ENCODE results near the gene AQP12B.

AQP12B gene

GRCh38 chr2:240632306-240632721 lies 50.4 kb downstream of the AQP12B start:
- no peak for DNase-seq (ENCODE audit: low read depth)

GRCh38 chr2:240631548-240632305 lies 51.0 kb downstream of the AQP12B start:
- DNase-seq (ENCODE audit: low read depth): no peak

DNA sequence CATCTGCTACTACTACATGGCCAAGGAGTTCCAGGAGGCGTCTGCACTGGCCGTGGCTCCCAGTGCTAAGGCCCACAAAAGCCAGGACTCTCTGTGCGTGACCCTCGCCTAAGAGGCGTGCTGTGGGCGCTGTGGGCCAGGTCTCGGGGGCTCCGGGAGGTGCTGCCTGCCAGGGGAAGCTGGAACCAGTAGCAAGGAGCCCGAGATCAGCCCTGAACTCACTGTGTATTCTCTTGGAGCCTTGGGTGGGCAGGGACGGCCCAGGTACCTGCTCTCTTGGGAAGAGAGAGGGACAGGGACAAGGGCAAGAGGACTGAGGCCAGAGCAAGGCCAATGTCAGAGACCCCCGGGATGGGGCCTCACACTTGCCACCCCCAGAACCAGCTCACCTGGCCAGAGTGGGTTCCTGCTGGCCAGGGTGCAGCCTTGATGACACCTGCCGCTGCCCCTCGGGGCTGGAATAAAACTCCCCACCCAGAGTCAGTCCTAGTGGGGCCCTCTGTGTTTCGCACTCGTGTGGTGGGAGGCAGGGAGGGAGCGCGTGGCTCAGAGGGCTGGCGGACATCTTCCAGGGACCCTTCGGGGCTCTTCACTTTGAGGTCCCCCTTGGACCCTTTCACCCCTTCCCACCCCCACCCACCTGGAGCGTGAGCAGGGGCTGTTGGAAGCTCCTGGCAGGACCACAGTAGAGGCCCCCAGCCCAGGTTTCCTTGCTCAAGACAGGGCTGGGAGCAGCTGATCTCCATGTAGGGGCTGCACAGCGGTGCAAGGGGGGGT lies 51.7 kb downstream of the AQP12B start:
- no peak for DNase-seq (ENCODE audit: low read depth)

- no peak for DNase-seq (ENCODE audit: low read depth)
Observed at GRCh38 chr2:240629968-240630770, 52.5 kb downstream of the AQP12B start.

GRCh38 chr2:240629619-240629967 lies 53.1 kb downstream of the AQP12B start:
- no peak for DNase-seq (ENCODE audit: low read depth)

DNA sequence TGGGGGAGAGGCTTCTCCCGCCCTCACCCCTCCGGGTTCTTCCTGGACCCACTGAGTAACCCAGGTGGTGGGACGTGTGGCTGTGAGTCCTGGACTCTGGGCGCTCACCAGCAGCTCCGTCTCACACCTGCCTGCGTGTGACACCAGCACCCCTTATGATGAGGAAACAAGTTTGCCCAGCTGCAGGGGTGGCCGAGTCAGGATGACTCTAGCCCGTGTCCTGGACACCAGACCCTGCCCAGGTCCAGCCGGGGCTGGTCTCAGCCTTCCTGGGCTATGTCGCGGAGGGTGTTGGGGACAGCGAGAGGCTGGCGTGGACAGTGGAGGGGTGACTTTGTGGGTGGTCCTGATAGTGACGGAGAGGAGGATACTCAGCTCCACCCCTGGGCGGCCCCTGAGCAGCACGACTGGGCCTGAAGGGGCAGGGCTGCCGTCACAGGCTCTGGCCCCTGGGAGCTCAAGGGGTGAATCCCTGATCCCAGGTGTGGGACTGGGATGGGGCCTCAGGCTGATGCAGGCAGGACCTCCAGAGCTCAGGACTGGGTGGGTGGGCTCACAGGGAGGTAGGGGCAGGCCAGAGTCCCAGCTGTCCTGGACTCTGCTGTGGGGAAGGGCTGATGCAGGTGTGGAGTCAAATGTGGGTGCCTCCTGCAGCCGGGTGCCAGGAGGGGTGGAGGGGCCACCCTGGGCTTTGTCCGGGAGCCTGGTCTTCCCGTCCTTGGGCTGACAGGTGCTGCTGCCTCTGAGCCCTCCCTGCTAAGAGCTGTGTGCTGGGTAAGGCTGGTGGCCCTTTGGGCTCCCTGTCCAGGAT lies 53.7 kb downstream of the AQP12B start:
- no peak for DNase-seq (ENCODE audit: low read depth)

- no peak for DNase-seq (ENCODE audit: low read depth)
Observed at GRCh38 chr2:240628507-240628807, 54.2 kb downstream of the AQP12B start.

DNA sequence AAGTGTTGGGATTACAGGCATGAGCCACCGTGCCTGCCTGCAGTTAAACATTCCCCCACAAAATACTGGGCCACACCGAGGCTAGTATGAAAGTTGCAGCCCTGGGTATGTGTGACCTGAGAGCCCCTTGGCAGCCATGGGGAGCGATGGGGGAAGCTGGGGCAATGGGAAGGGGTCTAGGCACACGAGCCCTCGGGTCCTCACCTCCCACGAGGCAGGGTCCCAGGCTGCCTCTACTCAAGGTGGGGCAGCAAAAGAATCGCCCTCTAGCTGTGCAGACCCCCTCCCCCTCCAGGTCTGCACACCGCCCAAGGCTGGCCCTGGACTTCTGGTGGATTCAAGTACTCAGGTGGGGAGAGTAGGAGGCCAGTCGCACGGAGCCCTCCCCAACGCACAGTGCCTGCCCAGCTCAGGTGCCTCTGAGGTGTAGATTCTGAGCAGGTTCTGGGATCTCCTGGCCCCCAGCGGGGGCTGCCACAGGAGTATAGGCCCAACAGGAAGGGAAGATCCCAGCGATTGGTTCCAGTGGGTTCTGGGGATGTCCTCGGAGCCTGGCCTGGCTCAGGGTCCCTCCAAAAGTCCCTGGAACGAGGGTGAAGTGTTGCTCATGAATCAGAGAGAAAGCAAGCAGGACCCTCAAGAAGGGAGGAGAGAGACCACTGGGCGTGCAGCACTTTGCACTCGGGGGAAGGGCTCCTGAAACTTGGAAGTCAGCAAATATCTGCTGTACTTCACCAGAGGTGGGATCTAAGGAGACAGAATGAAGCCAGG lies 54.8 kb downstream of the AQP12B start:
- no peak for DNase-seq (ENCODE audit: low read depth)

- DNase-seq (ENCODE audit: low read depth): no peak
Observed at GRCh38 chr2:240626531-240627300, 56.0 kb downstream of the AQP12B start.
